Transverse colon (tissue), 4 donors: ENCODE data around the gene UBE2J1. TPM values are rescaled to one million over a fixed set of nuclear protein-coding genes. Genes with fewer than 3 reads are reported as not detected.
"Not testable (repeated sequence)": the region's sequence is repeated elsewhere in the genome, so short reads cannot be mapped to it uniquely, and the experiment has no call there.

Experiments used
- DNase-seq: peaks from one replicate; pipeline ENCODE4 v3.0.0-alpha.2; 2019
- H3K27ac ChIP-seq, 4 donors: fragments of 200-600 bp; sonication (generic); 2 replicates each; pipeline ENCODE4 v1.5.1; 2016 to 2018; ENCODE audit warnings: inconsistent platforms in 4 of 4
- H3K27me3 ChIP-seq: fragments of 200-600 bp; sonication (generic); 2 replicates; pipeline ENCODE4 v1.5.1; 2017; ENCODE audit warnings: inconsistent platforms
- H3K36me3 ChIP-seq, 4 donors: fragments of 200-600 bp; sonication (generic); 2 replicates each; pipeline ENCODE4 v1.5.1; 2017 to 2019; ENCODE audit warnings: inconsistent platforms in 4 of 4
- H3K4me1 ChIP-seq, 4 donors: fragments of 200-600 bp; sonication (generic); 2 replicates each; pipeline ENCODE4 v1.5.1; 2017 to 2020; ENCODE audit warnings: inconsistent platforms in 4 of 4
- H3K4me3 ChIP-seq, 4 donors: fragments of 200-600 bp; sonication (generic); 1 replicate in 1 of 4; 2 replicates in 3 of 4; pipeline versions ENCODE4 v1.5.1 to v1.6.1; 2017 to 2019; ENCODE audit warnings: inconsistent platforms in 4 of 4
- H3K9me3 ChIP-seq, 2 donors: fragments of 200-600 bp; sonication (generic); 2 replicates each; pipeline ENCODE4 v1.5.1; 2017 to 2019; ENCODE audit warnings: inconsistent platforms in 2 of 2
- EP300 ChIP-seq: sonication (generic); formaldehyde crosslinking; IDR thresholded peaks from one replicate; pipeline ENCODE4 v1.6.1; 2017; ENCODE audit warnings: antibody characterized with exemption, low read depth
- POLR2A ChIP-seq: fragments of 450-650 bp; IDR thresholded peaks from one replicate; pipeline ENCODE4 v1.6.1; 2016; ENCODE audit warnings: antibody characterized with exemption, mild to moderate bottlenecking, moderate library complexity
- POLR2AphosphoS5 ChIP-seq, 3 donors: sonication (generic); formaldehyde crosslinking; IDR thresholded peaks; one replicate each; pipeline ENCODE4 v1.6.1; 2016; ENCODE audit warnings: antibody characterized with exemption in 3 of 3
- WGBS, 2 donors: methylation state at CpG; one replicate each; pipeline ENCODE4 v1.1.5; 2018; ENCODE audit warnings: low coverage in 1 of 2; 5-methylcytosine and 5-hydroxymethylcytosine counted together
- in situ Hi-C, 4 donors: fragments of 200-750 bp; cut with MboI; loops; one replicate each; pipeline versions ENCODE4 v1.15.0 to v1.15.1; 2017; ENCODE audit warnings: low sequenced_read_pairs in 3 of 4, low pct_ligation_motif_present in 1 of 4, low pct_unique_long_range_greater_than_20kb in 1 of 4
- intact Hi-C: fragments of 100-400 bp; cut with DNase I; formaldehyde crosslinking; loops from one replicate; pipeline ENCODE4 v1.15.1; 2023; ENCODE audit warnings: low total_unique reads
- total RNA-seq, 4 donors: library from RNA; depleted of rRNA; stranded (reverse); fragments of >200 nt; gene quantifications; one replicate each; pipeline ENCODE4 v1.1.0, GENCODE V29; 2016
- TF ChIP-seq, protein P1 (sequence below), 5 experiments: fragments of 200-600 bp in 3 of 5; fragments of 450-650 bp in 2 of 5; sonication (generic) in 3 of 5; IDR thresholded peaks; 1 replicate in 2 of 5; 2 replicates in 3 of 5; pipeline ENCODE4 v1.5.1; 2016 to 2017; ENCODE audit warnings: antibody characterized with exemption in 5 of 5, inconsistent platforms in 3 of 5, mild to moderate bottlenecking in 2 of 5, moderate library complexity in 1 of 5

UBE2J1 gene
- total RNA-seq, 4 donors from 2014 or later = 27.3 to 52.9 (median 38.2) TPM

DNA sequence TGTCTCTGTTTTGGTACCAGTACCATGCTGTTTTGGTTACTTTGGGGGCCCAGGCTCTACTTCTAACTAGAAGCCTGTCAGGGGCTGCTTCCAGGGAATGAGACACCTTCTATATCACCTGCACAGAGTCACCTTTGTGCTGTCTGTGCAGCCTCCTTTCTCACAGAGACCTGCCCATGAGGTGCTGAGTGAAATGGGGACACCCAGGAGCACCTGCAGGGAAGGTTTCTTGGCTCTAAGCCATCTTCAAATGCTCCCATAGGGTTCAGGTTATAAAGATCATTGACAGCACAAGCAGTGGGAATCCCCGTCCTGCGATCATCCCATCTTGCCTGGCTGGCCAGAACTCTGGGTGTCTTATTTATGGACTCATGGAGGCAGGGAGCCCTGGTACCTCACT lies 56.5 kb downstream of the UBE2J1 start:
- 95% methylated on average over 2 of the region's 2 CpGs; no CpG with 5 or more reads in 1 of the 2 donors for WGBS, 2 donors
- DNase-seq = no peak
- intact Hi-C loops (no loop called here), in situ Hi-C loops (no loop called here)
- Histone ChIP-seq H3K36me3 (no peaks in the 10 kb centered on the region), H3K27me3 (no peaks in the 10 kb centered on the region), H3K4me3 (no peak overlapping the region), H3K4me1 (peaks cover 0 to 8% (median 4%) of the 10 kb centered on the region in 4 donors), H3K9me3 (no peaks in the 10 kb centered on the region), H3K27ac (no peak overlapping the region)
- TF ChIP-seq, protein P1, sequence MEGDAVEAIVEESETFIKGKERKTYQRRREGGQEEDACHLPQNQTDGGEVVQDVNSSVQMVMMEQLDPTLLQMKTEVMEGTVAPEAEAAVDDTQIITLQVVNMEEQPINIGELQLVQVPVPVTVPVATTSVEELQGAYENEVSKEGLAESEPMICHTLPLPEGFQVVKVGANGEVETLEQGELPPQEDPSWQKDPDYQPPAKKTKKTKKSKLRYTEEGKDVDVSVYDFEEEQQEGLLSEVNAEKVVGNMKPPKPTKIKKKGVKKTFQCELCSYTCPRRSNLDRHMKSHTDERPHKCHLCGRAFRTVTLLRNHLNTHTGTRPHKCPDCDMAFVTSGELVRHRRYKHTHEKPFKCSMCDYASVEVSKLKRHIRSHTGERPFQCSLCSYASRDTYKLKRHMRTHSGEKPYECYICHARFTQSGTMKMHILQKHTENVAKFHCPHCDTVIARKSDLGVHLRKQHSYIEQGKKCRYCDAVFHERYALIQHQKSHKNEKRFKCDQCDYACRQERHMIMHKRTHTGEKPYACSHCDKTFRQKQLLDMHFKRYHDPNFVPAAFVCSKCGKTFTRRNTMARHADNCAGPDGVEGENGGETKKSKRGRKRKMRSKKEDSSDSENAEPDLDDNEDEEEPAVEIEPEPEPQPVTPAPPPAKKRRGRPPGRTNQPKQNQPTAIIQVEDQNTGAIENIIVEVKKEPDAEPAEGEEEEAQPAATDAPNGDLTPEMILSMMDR (IDR thresholded peaks at IDR 0.05) = no peak
- TF ChIP-seq EP300 (no peak), POLR2AphosphoS5 (IDR thresholded peaks at IDR 0.05) (no peak), POLR2A (no peak)

DNA sequence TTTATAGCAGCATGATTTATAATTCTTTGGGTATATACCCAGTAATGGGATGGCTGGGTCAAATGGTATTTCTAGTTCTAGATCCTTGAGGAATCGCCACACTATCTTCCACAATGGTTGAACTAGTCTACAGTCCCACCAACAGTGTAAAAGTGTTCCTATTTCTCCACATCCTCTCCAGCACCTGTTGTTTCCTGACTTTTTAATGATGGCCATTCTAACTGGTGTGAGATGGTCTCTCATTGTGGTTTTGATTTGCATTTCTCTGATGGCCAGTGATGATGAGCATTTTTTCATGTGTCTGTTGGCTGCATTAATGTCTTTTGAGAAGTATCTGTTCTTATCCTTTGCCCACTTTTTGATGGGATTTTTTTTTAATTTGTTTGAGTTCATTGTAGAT lies 57.4 kb downstream of the UBE2J1 start:
- H3K4me3 ChIP-seq, H3K36me3 ChIP-seq, H3K4me1 ChIP-seq, DNase-seq, intact Hi-C loops, H3K9me3 ChIP-seq, H3K27ac ChIP-seq, H3K27me3 ChIP-seq, in situ Hi-C loops: not testable (repeated sequence)
- 94% methylated on average over 1 of the region's 1 CpG; no CpG with 5 or more reads in 1 of the 2 donors for WGBS, 2 donors

DNA sequence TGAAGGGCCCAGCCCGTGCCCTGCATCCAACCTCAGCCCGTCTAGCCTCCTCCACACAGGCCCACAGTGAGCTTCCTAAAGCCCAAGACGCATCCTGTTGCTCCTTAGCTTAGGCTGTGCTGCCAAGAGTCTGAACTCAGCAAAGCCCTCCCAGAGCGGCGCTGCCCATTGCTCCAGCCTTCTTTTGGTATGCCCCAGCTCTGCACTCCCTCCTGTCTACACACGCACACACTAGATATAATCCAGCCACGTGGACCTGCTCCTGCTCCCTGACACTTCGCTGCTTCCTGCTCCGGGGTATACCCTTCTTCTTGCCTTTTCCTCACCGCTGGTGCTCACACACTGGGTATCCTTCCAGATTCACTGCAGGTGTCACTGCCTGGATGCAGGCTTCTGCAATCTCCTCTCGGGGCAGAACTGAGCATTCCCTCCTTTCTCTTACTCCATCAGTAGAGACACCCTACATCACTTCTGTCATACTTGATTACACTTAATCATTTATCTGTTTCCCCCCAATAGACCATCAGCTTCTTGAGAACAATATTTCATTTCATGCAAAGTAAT lies 61.2 kb downstream of the UBE2J1 start:
- WGBS, 2 donors = 80 to 92% methylated on average over 1 to 11 of the region's 11 CpGs
- in situ Hi-C loops = no loop called here

DNA sequence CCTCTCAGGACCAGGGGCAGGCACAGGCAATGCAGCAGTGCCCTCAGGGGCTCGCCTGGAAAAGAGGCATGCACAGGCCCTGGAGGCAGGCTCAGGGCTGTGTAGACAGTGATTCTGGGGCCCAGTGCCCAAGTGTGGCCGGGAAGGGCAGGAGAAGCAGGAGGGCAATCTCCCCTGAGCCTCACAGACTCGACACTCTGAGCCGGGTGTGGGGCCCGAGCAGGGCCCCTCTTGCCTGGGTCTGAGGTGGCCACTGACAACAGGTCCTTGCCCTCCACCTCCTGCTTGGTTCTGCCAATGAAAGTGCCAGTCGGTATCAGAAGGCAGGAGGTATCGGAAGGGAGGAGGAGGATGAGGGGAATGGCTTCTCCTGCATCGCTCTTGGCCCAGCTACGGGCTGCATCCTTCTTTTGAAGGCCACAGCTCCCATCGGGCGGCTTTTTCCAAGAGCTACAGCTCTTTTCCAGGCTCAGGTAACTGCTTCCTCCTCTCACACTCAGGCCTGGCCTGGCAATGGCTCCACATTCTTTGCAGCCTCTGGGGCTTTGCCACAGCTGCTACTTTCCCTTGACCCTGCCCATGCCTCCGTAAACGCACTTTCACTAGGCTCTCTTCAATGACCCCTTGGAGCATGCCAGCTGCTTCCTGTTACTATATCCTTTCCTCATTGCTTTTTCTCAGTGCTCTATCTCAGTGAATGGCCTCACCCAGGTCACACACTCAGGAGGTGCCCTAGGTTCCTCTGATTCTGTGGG lies 61.9 kb downstream of the UBE2J1 start:
- WGBS, 2 donors = 80 to 83% methylated on average over 1 to 13 of the region's 13 CpGs
- intact Hi-C loops = no loop called here
- in situ Hi-C loops = no loop called here

More for the DNA sequence above, 61.2 kb downstream of the UBE2J1 start:
- Histone ChIP-seq H3K4me1 (no peaks in the 10 kb centered on the region), H3K36me3 (no peaks in the 10 kb centered on the region), H3K27me3 (no peaks in the 10 kb centered on the region), H3K9me3 (no peaks in the 10 kb centered on the region), H3K4me3 (no peak overlapping the region), H3K27ac (no peak overlapping the region)
- no peak for TF ChIP-seq EP300
- TF ChIP-seq POLR2A = no peak
- TF ChIP-seq, protein P1 (IDR thresholded peaks at IDR 0.05) = no peak
- TF ChIP-seq POLR2AphosphoS5 (IDR thresholded peaks at IDR 0.05) = no peak
- intact Hi-C loops = no loop called here
- no peak for DNase-seq

More for the DNA sequence above, 61.9 kb downstream of the UBE2J1 start:
- no peak overlapping the region for H3K4me3 ChIP-seq
- no peaks in the 10 kb centered on the region for H3K4me1 ChIP-seq
- no peaks in the 10 kb centered on the region for H3K9me3 ChIP-seq
- DNase-seq = no peak
- no peaks in the 10 kb centered on the region for H3K27me3 ChIP-seq
- no peak overlapping the region for H3K27ac ChIP-seq
- TF ChIP-seq POLR2AphosphoS5 (IDR thresholded peaks at IDR 0.05) (no peak), EP300 (no peak), POLR2A (no peak)
- TF ChIP-seq, protein P1 (IDR thresholded peaks at IDR 0.05) = no peak
- no peaks in the 10 kb centered on the region for H3K36me3 ChIP-seq
